Endothelial cell of umbilical vein (primary cell): ENCODE data around the gene PANK2. TPM values are rescaled to one million over a fixed set of nuclear protein-coding genes. Genes with fewer than 3 reads are reported as not detected.

ENCODE experiments used
- BruUV-seq: library from RNA; stranded (reverse); fragments of 400-500 nt; replicated peaks from 2 replicates; lab custom pipeline; 2021; lab: Mats Ljungman, UMichigan
- CTCF ChIA-PET: fragments of 300-600, 350-600 bp; sonication (Branson Sonifier 250); formaldehyde crosslinking; loops from one replicate; lab custom pipeline; 2021; ENCODE audit warnings: antibody characterized with exemption, inconsistent platforms; lab: Charles Lee
- POLR2A ChIA-PET: fragments of 300-600, 350-600 bp; sonication (Branson Sonifier 250); formaldehyde crosslinking; loops from one replicate; lab custom pipeline; 2021; ENCODE audit warnings: antibody characterized with exemption, inconsistent platforms; lab: Charles Lee
- DNase-seq: peaks from one replicate; pipeline ENCODE4 v3.0.0-alpha.2; 2011; ENCODE audit warnings: low read depth, low spot score
- FAIRE-seq: peaks from 2 replicates; lab custom pipeline; 2011; peaks lifted over from hg19 to GRCh38; lab: Jason Lieb, UNC
- H2AFZ ChIP-seq: 2 replicates; pipeline ENCODE4 v1.6.0; 2012; ENCODE audit warnings: low read depth, low read length, control low read depth, inconsistent platforms
- H3K27ac ChIP-seq: 2 replicates; pipeline ENCODE4 v1.5.1; 2011; ENCODE audit warnings: low read depth, mild to moderate bottlenecking, control low read depth, low read length, moderate library complexity; ENCODE audit not compliant: insufficient read depth
- H3K27me3 ChIP-seq, 2 experiments: 2 replicates each; pipeline versions ENCODE4 v1.6.0 to v1.6.1; 2011; ENCODE audit warnings: low read length in 2 of 2, mixed read lengths in 1 of 2; ENCODE audit not compliant: control insufficient read depth in 2 of 2, insufficient read depth in 2 of 2
- H3K36me3 ChIP-seq, 2 experiments: 2 replicates in 1 of 2; 3 replicates in 1 of 2; pipeline ENCODE4 v1.5.1; 2011; ENCODE audit warnings: low read length in 2 of 2, mild to moderate bottlenecking in 1 of 2, moderate library complexity in 1 of 2; ENCODE audit not compliant: control insufficient read depth in 2 of 2, insufficient read depth in 2 of 2; ENCODE audit errors: extremely low read depth in 1 of 2
- H3K4me1 ChIP-seq: 3 replicates; pipeline ENCODE4 v1.5.1; 2011; ENCODE audit warnings: mild to moderate bottlenecking, low read length; ENCODE audit not compliant: control insufficient read depth, insufficient read depth; ENCODE audit errors: extremely low read depth
- H3K4me2 ChIP-seq: 2 replicates; pipeline ENCODE4 v1.6.1; 2011; ENCODE audit warnings: low read length, control low read depth, mixed read lengths; ENCODE audit not compliant: insufficient read depth
- H3K4me3 ChIP-seq, 3 experiments: fragments of 200-600 bp in 1 of 3; sonication (generic), shearing (Covaris generic) in 1 of 3; replicated peaks in 1 of 3; 2 replicates each; pipeline ENCODE4 v1.5.1; 2011 to 2016; ENCODE audit warnings: control low read depth in 3 of 3, low read length in 3 of 3, mild to moderate bottlenecking in 2 of 3, inconsistent platforms in 1 of 3, low read depth in 1 of 3, moderate library complexity in 1 of 3; ENCODE audit not compliant: insufficient read depth in 1 of 3
- H3K79me2 ChIP-seq: 2 replicates; pipeline ENCODE4 v1.6.0; 2012; ENCODE audit warnings: low read length, inconsistent platforms; ENCODE audit not compliant: control insufficient read depth, insufficient read depth
- H3K9ac ChIP-seq: replicated peaks from 2 replicates; pipeline ENCODE3; 2011; ENCODE audit warnings: low read length, control low read depth; ENCODE audit not compliant: insufficient read depth; ENCODE audit errors: extremely low read depth
- H3K9me1 ChIP-seq: replicated peaks from 3 replicates; pipeline ENCODE4 v1.6.0; 2011; ENCODE audit warnings: mild to moderate bottlenecking, low read length; ENCODE audit not compliant: control insufficient read depth, insufficient read depth; ENCODE audit errors: extremely low read depth
- H3K9me3 ChIP-seq: replicated peaks from 2 replicates; pipeline ENCODE4 v1.5.1; 2012; ENCODE audit warnings: low read length, inconsistent platforms; ENCODE audit not compliant: control insufficient read depth, insufficient read depth
- H4K20me1 ChIP-seq: replicated peaks from 2 replicates; pipeline ENCODE3; 2011; ENCODE audit warnings: mild to moderate bottlenecking, low read length; ENCODE audit not compliant: control insufficient read depth, insufficient read depth; ENCODE audit errors: extremely low read depth
- EZH2 ChIP-seq: IDR thresholded peaks from 2 replicates; pipeline ENCODE4 v1.6.1; 2012; ENCODE audit warnings: borderline replicate concordance, low read depth, mild to moderate bottlenecking, moderate library complexity, low read length, inconsistent platforms; ENCODE audit not compliant: severe bottlenecking
- FOS ChIP-seq: IDR thresholded peaks from 2 replicates; pipeline ENCODE4 v1.6.1; 2011; ENCODE audit warnings: mild to moderate bottlenecking, low read length, moderate library complexity, borderline replicate concordance; ENCODE audit not compliant: insufficient read depth
- GATA2 ChIP-seq: IDR thresholded peaks from 2 replicates; pipeline ENCODE4 v1.7.0; 2011; ENCODE audit warnings: low read depth, mild to moderate bottlenecking, moderate library complexity, mixed read lengths, low read length; ENCODE audit not compliant: insufficient read length, insufficient read depth
- JUN ChIP-seq: IDR thresholded peaks from 2 replicates; pipeline ENCODE4 v1.6.1; 2011; ENCODE audit warnings: borderline replicate concordance, low read depth; ENCODE audit not compliant: insufficient read length, insufficient read depth
- MYC ChIP-seq: IDR thresholded peaks from one replicate; pipeline ENCODE4 v1.6.1; 2011; ENCODE audit warnings: mild to moderate bottlenecking, low read depth, low read length
- POLR2A ChIP-seq: IDR thresholded peaks from 2 replicates; pipeline ENCODE4 v1.6.1; 2012; ENCODE audit warnings: low read depth, mild to moderate bottlenecking, control low read depth, low read length
- POLR2AphosphoS5 ChIP-seq: IDR thresholded peaks from 2 replicates; pipeline ENCODE4 v1.6.1; 2012; ENCODE audit warnings: low read depth, mild to moderate bottlenecking, control low read depth, low read length, moderate library complexity; ENCODE audit not compliant: insufficient read depth
- dilution Hi-C: fragments of 300-500 bp; cut with MboI; formaldehyde crosslinking; loops from one replicate; pipeline ENCODE4 v1.15.0; 2019; ENCODE audit warnings: low sequenced_read_pairs; ENCODE audit not compliant: extremely low pct_ligation_motif_present
- intact Hi-C: fragments of 100-400 bp; cut with micrococcal nuclease; formaldehyde crosslinking; loops from one replicate; pipeline ENCODE4 v1.10.0; 2022
- polyA plus RNA-seq, 4 experiments: library from polyadenylated mRNA; depleted of rRNA in 3 of 4; stranded (reverse) in 3 of 4; unstranded in 1 of 4; fragments of >200 nt; gene quantifications; 2 replicates each; pipeline versions ENCODE4 v1.2.1 to v1.2.3, GENCODE V29; 2011 to 2012; ENCODE audit warnings: missing spikeins in 1 of 4
- total RNA-seq: library from RNA; stranded (reverse); gene quantifications from 2 replicates; pipeline ENCODE4 v1.2.3, GENCODE V29; 2021
- TF ChIP-seq, protein P1 (sequence below): IDR thresholded peaks from 2 replicates; pipeline ENCODE4 v1.6.1; 2011; ENCODE audit not compliant: insufficient read depth, insufficient read length
- TF ChIP-seq, protein P2 (sequence below), 2 donors: IDR thresholded peaks; 1 replicate in 1 of 2; 2 replicates in 1 of 2; pipeline ENCODE4 v1.5.1; 2011; ENCODE audit warnings: low read length in 2 of 2, mild to moderate bottlenecking in 2 of 2, moderate library complexity in 2 of 2, control low read depth in 1 of 2, inconsistent platforms in 1 of 2, low read depth in 1 of 2; ENCODE audit not compliant: insufficient read depth in 1 of 2; ENCODE audit errors: extremely low read depth in 1 of 2

The PANK2 gene
- total and polyA plus RNA-seq, 2 donors (not counting 3 experiments of a cell fraction or from before 2014, with no cell fraction given), result 18.9 to 54.3 TPM

DNA sequence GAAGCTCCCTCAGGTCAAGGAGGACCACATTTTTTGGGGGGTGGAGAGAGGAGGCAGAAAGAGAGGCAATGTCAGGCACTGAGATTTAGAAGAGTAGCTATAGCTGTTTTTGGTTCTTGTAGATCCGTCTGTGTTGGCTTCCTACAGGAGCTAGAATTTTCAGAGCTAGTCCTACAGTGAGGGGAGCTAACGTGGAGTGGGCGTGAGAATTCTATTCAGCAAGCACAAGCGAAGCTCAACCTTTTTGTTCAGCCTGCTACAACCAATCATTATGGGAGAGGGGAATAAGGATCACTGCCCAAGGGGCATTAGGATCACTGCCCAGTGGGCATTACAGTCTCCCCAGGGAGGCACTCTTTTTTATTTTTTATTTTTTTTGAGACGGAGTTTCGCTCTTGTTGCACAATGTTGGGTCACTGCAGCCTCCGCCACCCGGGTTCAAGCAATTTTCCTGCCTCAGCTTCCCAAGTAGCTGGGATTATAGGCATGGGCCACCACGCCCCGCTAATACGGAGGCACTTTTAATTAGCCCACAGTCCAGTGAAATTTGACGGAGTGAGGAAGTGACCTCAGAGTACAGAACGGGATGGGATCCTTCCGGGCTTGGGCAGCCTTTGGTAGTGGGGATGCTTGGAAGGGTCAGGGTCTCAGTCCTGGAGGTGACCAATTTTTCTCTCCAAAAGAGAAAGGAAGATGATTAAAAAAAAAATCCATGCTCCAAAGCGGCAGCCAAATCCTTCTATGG lies 1.1 kb upstream of the PANK2 start:
- Histone ChIP-seq H3K36me3 (peaks cover 0 to 2% of the 10 kb centered on the region in 2 experiments), H3K9me1 (no peaks in the 10 kb centered on the region), H3K4me3 (peak overlapping the region; percentile 62 to 99 (median 63)), H3K4me1 (peaks cover 33% of the 10 kb centered on the region), H2AFZ (no peak overlapping the region), H4K20me1 (peaks cover 16% of the 10 kb centered on the region), H3K79me2 (peaks cover 49% of the 10 kb centered on the region), H3K9me3 (no peaks in the 10 kb centered on the region), H3K27me3 (no peaks in the 10 kb centered on the region), H3K27ac (peak overlapping the region; percentile 93), H3K9ac (peak overlapping the region; percentile 80), H3K4me2 (peak overlapping the region; percentile 90)
- intact Hi-C loops, result loop anchor here (1.0 to 2.0 kb wide), 2 partner anchors 67 to 184 kb away; partner anchors contain the start of gene AP5S1
- no peak for FAIRE-seq
- no peak for TF ChIP-seq JUN
- TF ChIP-seq GATA2, result no peak
- TF ChIP-seq MYC, result no peak
- TF ChIP-seq, protein P1, sequence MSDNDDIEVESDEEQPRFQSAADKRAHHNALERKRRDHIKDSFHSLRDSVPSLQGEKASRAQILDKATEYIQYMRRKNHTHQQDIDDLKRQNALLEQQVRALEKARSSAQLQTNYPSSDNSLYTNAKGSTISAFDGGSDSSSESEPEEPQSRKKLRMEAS, result no peak
- no peak for TF ChIP-seq POLR2AphosphoS5
- no peak for TF ChIP-seq POLR2A
- TF ChIP-seq FOS, result no peak
- TF ChIP-seq, protein P2, sequence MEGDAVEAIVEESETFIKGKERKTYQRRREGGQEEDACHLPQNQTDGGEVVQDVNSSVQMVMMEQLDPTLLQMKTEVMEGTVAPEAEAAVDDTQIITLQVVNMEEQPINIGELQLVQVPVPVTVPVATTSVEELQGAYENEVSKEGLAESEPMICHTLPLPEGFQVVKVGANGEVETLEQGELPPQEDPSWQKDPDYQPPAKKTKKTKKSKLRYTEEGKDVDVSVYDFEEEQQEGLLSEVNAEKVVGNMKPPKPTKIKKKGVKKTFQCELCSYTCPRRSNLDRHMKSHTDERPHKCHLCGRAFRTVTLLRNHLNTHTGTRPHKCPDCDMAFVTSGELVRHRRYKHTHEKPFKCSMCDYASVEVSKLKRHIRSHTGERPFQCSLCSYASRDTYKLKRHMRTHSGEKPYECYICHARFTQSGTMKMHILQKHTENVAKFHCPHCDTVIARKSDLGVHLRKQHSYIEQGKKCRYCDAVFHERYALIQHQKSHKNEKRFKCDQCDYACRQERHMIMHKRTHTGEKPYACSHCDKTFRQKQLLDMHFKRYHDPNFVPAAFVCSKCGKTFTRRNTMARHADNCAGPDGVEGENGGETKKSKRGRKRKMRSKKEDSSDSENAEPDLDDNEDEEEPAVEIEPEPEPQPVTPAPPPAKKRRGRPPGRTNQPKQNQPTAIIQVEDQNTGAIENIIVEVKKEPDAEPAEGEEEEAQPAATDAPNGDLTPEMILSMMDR (IDR thresholded peaks at IDR 0.05; ENCODE audit: extremely low read depth in 1 of 2, insufficient read depth in 1 of 2, low read depth in 1 of 2, low read length in 2 of 2), result no peak
- TF ChIP-seq EZH2, result no peak
- ChIA-PET POLR2A (no interaction called here), CTCF (interaction anchor here (1.1 to 1.4 kb wide), 5 partner anchors 101 to 197 kb away, joined by 3 to 8 read pairs (median 6); partner anchors contain the start of gene CENPB)
- BruUV-seq, result no TSS peak
- dilution Hi-C loops, result no loop called here
- DNase-seq, result no peak
